CD8-positive, alpha-beta memory T cell (primary cell): ENCODE data around the gene RBBP8. TPM values are rescaled to one million over a fixed set of nuclear protein-coding genes. Genes with fewer than 3 reads are reported as not detected.

Experiments used
- CTCF ChIA-PET: fragments of 350-600 bp; sonication (Branson Sonifier 250); formaldehyde crosslinking; loops from one replicate; lab custom pipeline; 2021; ENCODE audit warnings: antibody characterized with exemption; lab: Charles Lee
- POLR2A ChIA-PET: fragments of 350-600 bp; sonication (Branson Sonifier 250); formaldehyde crosslinking; loops from one replicate; lab custom pipeline; 2021; ENCODE audit warnings: antibody characterized with exemption; lab: Charles Lee
- DNase-seq, 5 donors: peaks; one replicate each; pipeline versions ENCODE4 v3.0.0 to v3.0.0-alpha.2; 2020 to 2022; ENCODE audit warnings: mixed read lengths in 1 of 5
- H3K27ac ChIP-seq: one replicate; pipeline ENCODE4 v1.7.0; 2013; ENCODE audit warnings: low read depth, mild to moderate bottlenecking, low read length, moderate library complexity
- H3K27me3 ChIP-seq: 2 replicates; pipeline ENCODE4 v1.7.0; 2013; ENCODE audit warnings: low read length, mild to moderate bottlenecking; ENCODE audit not compliant: insufficient read depth, poor library complexity, severe bottlenecking
- H3K36me3 ChIP-seq: 2 replicates; pipeline ENCODE4 v1.7.0; 2013; ENCODE audit warnings: mild to moderate bottlenecking, low read length, moderate library complexity; ENCODE audit not compliant: insufficient read depth
- H3K4me1 ChIP-seq: 2 replicates; pipeline ENCODE4 v1.7.0; 2013; ENCODE audit warnings: mild to moderate bottlenecking, low read length, moderate library complexity; ENCODE audit not compliant: insufficient read depth
- H3K4me3 ChIP-seq: 2 replicates; pipeline ENCODE4 v1.7.0; 2013; ENCODE audit warnings: mild to moderate bottlenecking, low read length
- H3K9me3 ChIP-seq: 2 replicates; pipeline ENCODE4 v1.7.0; 2013; ENCODE audit warnings: mild to moderate bottlenecking, low read length
- H3K27ac Mint-ChIP-seq, 8 donors: one replicate each; pipeline ENCODE4 v1.8.0; 2020 to 2021; ENCODE audit warnings: mixed read lengths in 8 of 8, mild to moderate bottlenecking in 6 of 8, inconsistent platforms in 3 of 8, moderate library complexity in 3 of 8
- H3K27me3 Mint-ChIP-seq, 2 donors: one replicate each; pipeline ENCODE4 v1.8.0; 2020 to 2021; ENCODE audit warnings: mixed read lengths in 2 of 2, mild to moderate bottlenecking in 1 of 2, moderate library complexity in 1 of 2
- H3K36me3 Mint-ChIP-seq, 3 donors: one replicate each; pipeline ENCODE4 v1.8.0; 2020 to 2021; ENCODE audit warnings: mixed read lengths in 3 of 3, inconsistent platforms in 1 of 3, mild to moderate bottlenecking in 1 of 3
- H3K4me1 Mint-ChIP-seq, 3 donors: one replicate each; pipeline ENCODE4 v1.8.0; 2020 to 2021; ENCODE audit warnings: mixed read lengths in 3 of 3, inconsistent platforms in 1 of 3, mild to moderate bottlenecking in 1 of 3
- H3K4me3 Mint-ChIP-seq, 7 donors: one replicate each; pipeline ENCODE4 v1.8.0; 2020 to 2021; ENCODE audit warnings: mixed read lengths in 7 of 7, mild to moderate bottlenecking in 6 of 7, moderate library complexity in 4 of 7, inconsistent platforms in 2 of 7
- H3K9me3 Mint-ChIP-seq, 5 donors: one replicate each; pipeline ENCODE4 v1.8.0; 2020 to 2022; ENCODE audit warnings: mixed read lengths in 5 of 5, mild to moderate bottlenecking in 3 of 5, moderate library complexity in 2 of 5, inconsistent platforms in 1 of 5
- polyA plus RNA-seq: library from polyadenylated mRNA; unstranded; fragments of 300-500 nt; fragmentation: Illumina TruSeq; gene quantifications from one replicate; pipeline ENCODE4 v1.2.3, GENCODE V29; 2021
- total RNA-seq, 2 experiments: library from RNA; stranded (reverse); gene quantifications; one replicate each; pipeline ENCODE4 v1.2.3, GENCODE V29; 2021

The RBBP8 gene
- total and polyA plus RNA-seq, 3 experiments from 2014 or later, result 2.0 to 80.8 (median 76.9) TPM

- CTCF ChIA-PET, result no interaction called here
- H3K27ac ChIP-seq, result no peak overlapping the region
- Mint-ChIP-seq H3K27ac (no peak overlapping the region), H3K27me3 (no peaks in the 10 kb centered on the region), H3K9me3 (no peaks in the 10 kb centered on the region), H3K4me3 (no peak overlapping the region), H3K4me1 (no peaks in the 10 kb centered on the region), H3K36me3 (no peaks in the 10 kb centered on the region)
- DNase-seq, result no peak
- H3K9me3 ChIP-seq, result no peaks in the 10 kb centered on the region
- H3K4me1 ChIP-seq, result no peaks in the 10 kb centered on the region
- POLR2A ChIA-PET, result no interaction called here
- H3K27me3 ChIP-seq, result no peaks in the 10 kb centered on the region
- no peak overlapping the region for H3K4me3 ChIP-seq
- H3K36me3 ChIP-seq, result no peaks in the 10 kb centered on the region
Observed at GRCh38 chr18:23003289-23003688, 70.2 kb downstream of the RBBP8 start.

- Mint-ChIP-seq H3K36me3 (no peaks in the 10 kb centered on the region), H3K9me3 (no peaks in the 10 kb centered on the region), H3K4me1 (peaks cover 3 to 10% (median 7%) of the 10 kb centered on the region in 3 donors), H3K27me3 (no peaks in the 10 kb centered on the region), H3K27ac (no peak overlapping the region), H3K4me3 (no peak overlapping the region)
- Histone ChIP-seq H3K27me3 (no peaks in the 10 kb centered on the region), H3K27ac (no peak overlapping the region), H3K4me3 (no peak overlapping the region), H3K9me3 (no peaks in the 10 kb centered on the region), H3K36me3 (no peaks in the 10 kb centered on the region), H3K4me1 (no peaks in the 10 kb centered on the region)
- no peak for DNase-seq
- CTCF ChIA-PET, result interaction anchor here (1.0 kb wide), 1 partner anchor 30 kb away, joined by 3 read pairs; no protein-coding TSS in a partner anchor
- POLR2A ChIA-PET, result interaction anchor here (0.6 kb wide), 1 partner anchor 18 kb away, joined by 4 read pairs; no protein-coding TSS in a partner anchor
Observed at GRCh38 chr18:23012249-23012648, 79.1 kb downstream of the RBBP8 start.

- H3K4me1 ChIP-seq, result no peaks in the 10 kb centered on the region
- peak overlapping the region; percentile 21 to 88 (median 74) for H3K4me3 Mint-ChIP-seq
- H3K9me3 Mint-ChIP-seq, result no peaks in the 10 kb centered on the region
- H3K9me3 ChIP-seq, result no peaks in the 10 kb centered on the region
- H3K27ac ChIP-seq, result no peak overlapping the region
- H3K27me3 Mint-ChIP-seq, result no peaks in the 10 kb centered on the region
- H3K4me3 ChIP-seq, result no peak overlapping the region
- ChIA-PET POLR2A (no interaction called here), CTCF (interaction anchor here (0.7 kb wide), 1 partner anchor 18 kb away, joined by 3 read pairs; no protein-coding TSS in a partner anchor)
- no peaks in the 10 kb centered on the region for H3K36me3 ChIP-seq
- H3K27ac Mint-ChIP-seq, result peak overlapping the region in 7 of 8 donors; percentile 1 to 90 (median 75)
- DNase-seq, result peak in 1 of 5 donors; percentile 1
- no peaks in the 10 kb centered on the region for H3K36me3 Mint-ChIP-seq
- peaks cover 8 to 18% (median 14%) of the 10 kb centered on the region in 3 donors for H3K4me1 Mint-ChIP-seq
- no peaks in the 10 kb centered on the region for H3K27me3 ChIP-seq
Observed at GRCh38 chr18:23020555-23021294, 87.6 kb downstream of the RBBP8 start.

- ChIA-PET POLR2A (no interaction called here), CTCF (no interaction called here)
- Mint-ChIP-seq H3K36me3 (no peaks in the 10 kb centered on the region), H3K27me3 (no peaks in the 10 kb centered on the region), H3K4me1 (peaks cover 8 to 18% (median 14%) of the 10 kb centered on the region in 3 donors), H3K9me3 (no peaks in the 10 kb centered on the region), H3K4me3 (peak overlapping the region in 4 of 7 donors; percentile 74 to 88 (median 76)), H3K27ac (peak overlapping the region in 4 of 8 donors; percentile 54 to 90 (median 74))
- H3K4me3 ChIP-seq, result no peak overlapping the region
- no peak for DNase-seq
- no peaks in the 10 kb centered on the region for H3K9me3 ChIP-seq
- no peak overlapping the region for H3K27ac ChIP-seq
- H3K36me3 ChIP-seq, result no peaks in the 10 kb centered on the region
- H3K4me1 ChIP-seq, result no peaks in the 10 kb centered on the region
- no peaks in the 10 kb centered on the region for H3K27me3 ChIP-seq
Observed at GRCh38 chr18:23021623-23022022, 88.5 kb downstream of the RBBP8 start.

- POLR2A ChIA-PET, result no interaction called here
- CTCF ChIA-PET, result interaction anchor here (1.0 to 2.1 kb wide), 9 partner anchors 9 to 381 kb away, joined by 3 to 8 read pairs (median 4); no protein-coding TSS in a partner anchor
- no peak overlapping the region for H3K27ac Mint-ChIP-seq
- DNase-seq, result no peak
- Histone ChIP-seq H3K27me3 (no peaks in the 10 kb centered on the region), H3K9me3 (no peaks in the 10 kb centered on the region), H3K4me3 (no peak overlapping the region), H3K36me3 (no peaks in the 10 kb centered on the region), H3K4me1 (no peaks in the 10 kb centered on the region), H3K27ac (no peak overlapping the region)
- no peaks in the 10 kb centered on the region for H3K27me3 Mint-ChIP-seq
- no peaks in the 10 kb centered on the region for H3K36me3 Mint-ChIP-seq
- no peak overlapping the region for H3K4me3 Mint-ChIP-seq
- H3K4me1 Mint-ChIP-seq, result no peaks in the 10 kb centered on the region
- no peaks in the 10 kb centered on the region for H3K9me3 Mint-ChIP-seq
Observed at GRCh38 chr18:23032030-23032582, 99.0 kb downstream of the RBBP8 start.

- ChIA-PET CTCF (interaction anchor here (1.1 to 2.1 kb wide), 5 partner anchors 10 to 379 kb away, joined by 3 to 5 read pairs (median 4); no protein-coding TSS in a partner anchor), POLR2A (no interaction called here)
- H3K27ac ChIP-seq, result no peak overlapping the region
- H3K4me3 Mint-ChIP-seq, result no peak overlapping the region
- no peak overlapping the region for H3K4me3 ChIP-seq
- no peaks in the 10 kb centered on the region for H3K36me3 Mint-ChIP-seq
- no peaks in the 10 kb centered on the region for H3K9me3 ChIP-seq
- no peaks in the 10 kb centered on the region for H3K36me3 ChIP-seq
- no peak overlapping the region for H3K27ac Mint-ChIP-seq
- no peaks in the 10 kb centered on the region for H3K9me3 Mint-ChIP-seq
- H3K4me1 Mint-ChIP-seq, result no peaks in the 10 kb centered on the region
- no peaks in the 10 kb centered on the region for H3K27me3 ChIP-seq
- H3K27me3 Mint-ChIP-seq, result no peaks in the 10 kb centered on the region
- no peak for DNase-seq
- H3K4me1 ChIP-seq, result no peaks in the 10 kb centered on the region
Observed at GRCh38 chr18:23033056-23033455, 99.9 kb downstream of the RBBP8 start.

GRCh38 chr18:23036660-23037201 lies 103.6 kb downstream of the RBBP8 start:
- no peaks in the 10 kb centered on the region for H3K4me1 Mint-ChIP-seq
- H3K27ac Mint-ChIP-seq, result peak overlapping the region in 2 of 8 donors; percentile 2 to 52
- no peak for DNase-seq
- H3K9me3 Mint-ChIP-seq, result no peaks in the 10 kb centered on the region
- Histone ChIP-seq H3K27me3 (no peaks in the 10 kb centered on the region), H3K27ac (no peak overlapping the region), H3K36me3 (no peaks in the 10 kb centered on the region), H3K4me1 (no peaks in the 10 kb centered on the region), H3K4me3 (no peak overlapping the region), H3K9me3 (no peaks in the 10 kb centered on the region)
- H3K4me3 Mint-ChIP-seq, result no peak overlapping the region
- ChIA-PET POLR2A (no interaction called here), CTCF (no interaction called here)
- H3K36me3 Mint-ChIP-seq, result no peaks in the 10 kb centered on the region
- H3K27me3 Mint-ChIP-seq, result peaks cover 0 to 3% of the 10 kb centered on the region in 2 donors

- H3K9me3 Mint-ChIP-seq, result no peaks in the 10 kb centered on the region
- ChIA-PET CTCF (no interaction called here), POLR2A (interaction anchor here (0.6 kb wide), 1 partner anchor 36 kb away, joined by 3 read pairs; no protein-coding TSS in a partner anchor)
- peaks cover 0 to 3% of the 10 kb centered on the region in 2 donors for H3K27me3 Mint-ChIP-seq
- Histone ChIP-seq H3K27ac (no peak overlapping the region), H3K4me1 (no peaks in the 10 kb centered on the region), H3K9me3 (no peaks in the 10 kb centered on the region), H3K36me3 (no peaks in the 10 kb centered on the region), H3K4me3 (no peak overlapping the region), H3K27me3 (no peaks in the 10 kb centered on the region)
- H3K4me3 Mint-ChIP-seq, result no peak overlapping the region
- H3K36me3 Mint-ChIP-seq, result no peaks in the 10 kb centered on the region
- no peak for DNase-seq
- H3K4me1 Mint-ChIP-seq, result no peaks in the 10 kb centered on the region
- H3K27ac Mint-ChIP-seq, result peak overlapping the region in 1 of 8 donors; percentile 12
Observed at GRCh38 chr18:23037646-23038045, 104.5 kb downstream of the RBBP8 start.
